ENCODE data around the gene MRPL27. TPM values are rescaled to one million over a fixed set of nuclear protein-coding genes. Genes with fewer than 3 reads are reported as not detected.

The MRPL27 gene
- total RNA-seq, 1 experiment from 2014 or later: 106 TPM

- ChIA-PET RAD21 (ENCODE audit: low non-redundant PET in 1 of 2, low total read pairs in 2 of 2, uncharacterized antibody in 2 of 2, unreplicated experiment in 2 of 2) (no interaction called here), POLR2A (no interaction called here), CTCF (no interaction called here)
- Histone ChIP-seq H3K9me2 (ENCODE audit: insufficient read depth) (no peaks in the 10 kb centered on the region), H2AFZ (ENCODE audit: low read depth, low read length, poor library complexity, severe bottlenecking) (no peak overlapping the region), H3K4me3 (replicated peaks in 1 of 2; ENCODE audit: low read depth in 1 of 2, low read length in 2 of 2) (no peak overlapping the region), H3K4me1 (ENCODE audit: control insufficient read depth in 1 of 2, insufficient read depth in 2 of 2, low read length in 2 of 2) (peaks cover 9 to 16% of the 10 kb centered on the region in 2 experiments), H3K79me2 (ENCODE audit: insufficient read depth, low read length) (peaks cover 55% of the 10 kb centered on the region), H4K20me1 (ENCODE audit: insufficient read depth) (no peaks in the 10 kb centered on the region), H3K27me3 (ENCODE audit: insufficient read depth, low read length) (no peaks in the 10 kb centered on the region), H3K36me3 (ENCODE audit: control insufficient read depth in 1 of 2, insufficient read depth in 2 of 2, low read length in 2 of 2) (peaks cover 44 to 46% of the 10 kb centered on the region in 2 experiments), H3K9me3 (ENCODE audit: control insufficient read depth in 1 of 2, insufficient read depth in 1 of 2, low read depth in 1 of 2, low read length in 2 of 2) (no peaks in the 10 kb centered on the region), H3K27ac (ENCODE audit: low read depth, low read length) (no peak overlapping the region), H3K4me2 (ENCODE audit: low read length) (no peak overlapping the region), H3K9ac (ENCODE audit: low read length) (no peak overlapping the region)
- intact Hi-C loops (cut with micrococcal nuclease): no loop called here
- ATAC-seq: no peak
- BruUV-seq (replicated peaks): no TSS peak
- TF ChIP-seq SP1 (IDR thresholded peaks at IDR 0.05; ENCODE audit: low read depth) (no peak), POLR2AphosphoS5 (IDR thresholded peaks at IDR 0.05; ENCODE audit: low read depth, low read length) (no peak), ELF1 (IDR thresholded peaks at IDR 0.05; ENCODE audit: borderline replicate concordance, low read depth) (no peak), EGR1 (IDR thresholded peaks at IDR 0.05; ENCODE audit: low read depth) (no peak), SRF (IDR thresholded peaks at IDR 0.05; ENCODE audit: low read depth) (no peak), MAX (IDR thresholded peaks at IDR 0.05) (no peak), YY1 (IDR thresholded peaks at IDR 0.05; ENCODE audit: extremely low read depth, insufficient replicate concordance, low read depth, low read length) (no peak), POLR2A (IDR thresholded peaks at IDR 0.05; ENCODE audit: borderline replicate concordance, extremely low read depth, insufficient read depth, insufficient read length) (no peak), ZFX (IDR thresholded peaks at IDR 0.05) (no peak), ZNF274 (IDR thresholded peaks at IDR 0.05; ENCODE audit: low read depth, low read length) (no peak), EZH2 (IDR thresholded peaks at IDR 0.05) (no peak), JUND (IDR thresholded peaks at IDR 0.05) (no peak), CBX3 (IDR thresholded peaks at IDR 0.05; ENCODE audit: low read depth) (no peak), REST (IDR thresholded peaks at IDR 0.05; ENCODE audit: low read depth) (no peak), TCF7L2 (IDR thresholded peaks at IDR 0.05; ENCODE audit: borderline replicate concordance, extremely low read depth, insufficient read depth, insufficient read length) (no peak), SIN3A (IDR thresholded peaks at IDR 0.05; ENCODE audit: low read depth) (no peak), ZBTB33 (IDR thresholded peaks at IDR 0.05; ENCODE audit: extremely low read depth, insufficient replicate concordance, low read length) (no peak)
- TF ChIP-seq, protein P1, sequence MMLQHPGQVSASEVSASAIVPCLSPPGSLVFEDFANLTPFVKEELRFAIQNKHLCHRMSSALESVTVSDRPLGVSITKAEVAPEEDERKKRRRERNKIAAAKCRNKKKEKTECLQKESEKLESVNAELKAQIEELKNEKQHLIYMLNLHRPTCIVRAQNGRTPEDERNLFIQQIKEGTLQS (IDR thresholded peaks at IDR 0.05): no peak
- TF ChIP-seq, protein P2, sequence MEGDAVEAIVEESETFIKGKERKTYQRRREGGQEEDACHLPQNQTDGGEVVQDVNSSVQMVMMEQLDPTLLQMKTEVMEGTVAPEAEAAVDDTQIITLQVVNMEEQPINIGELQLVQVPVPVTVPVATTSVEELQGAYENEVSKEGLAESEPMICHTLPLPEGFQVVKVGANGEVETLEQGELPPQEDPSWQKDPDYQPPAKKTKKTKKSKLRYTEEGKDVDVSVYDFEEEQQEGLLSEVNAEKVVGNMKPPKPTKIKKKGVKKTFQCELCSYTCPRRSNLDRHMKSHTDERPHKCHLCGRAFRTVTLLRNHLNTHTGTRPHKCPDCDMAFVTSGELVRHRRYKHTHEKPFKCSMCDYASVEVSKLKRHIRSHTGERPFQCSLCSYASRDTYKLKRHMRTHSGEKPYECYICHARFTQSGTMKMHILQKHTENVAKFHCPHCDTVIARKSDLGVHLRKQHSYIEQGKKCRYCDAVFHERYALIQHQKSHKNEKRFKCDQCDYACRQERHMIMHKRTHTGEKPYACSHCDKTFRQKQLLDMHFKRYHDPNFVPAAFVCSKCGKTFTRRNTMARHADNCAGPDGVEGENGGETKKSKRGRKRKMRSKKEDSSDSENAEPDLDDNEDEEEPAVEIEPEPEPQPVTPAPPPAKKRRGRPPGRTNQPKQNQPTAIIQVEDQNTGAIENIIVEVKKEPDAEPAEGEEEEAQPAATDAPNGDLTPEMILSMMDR (IDR thresholded peaks at IDR 0.05 in 2 of 3, conservative IDR thresholded peaks at IDR 0.05 in 1 of 3; ENCODE audit: borderline replicate concordance in 1 of 3, insufficient read depth in 1 of 3, low read depth in 2 of 3, low read length in 2 of 3): no peak
- no peak for DNase-seq (ENCODE audit: low read depth, low spot score)
These were observed 2.9 kb downstream of the MRPL27 start for GRCh38 chr17:50370052-50370451.

Data from HCT116 (cell line).